Muscle of leg (tissue), 11 donors: ENCODE measurements around the gene EPB41. TPM values are rescaled to one million over a fixed set of nuclear protein-coding genes. Genes with fewer than 3 reads are reported as not detected.

Experiments
- DNase-seq: peaks from one replicate; pipeline ENCODE4 v3.0.0; 2013
- H3K27ac ChIP-seq: one replicate; pipeline ENCODE4 v1.5.1; 2013; ENCODE audit warnings: mild to moderate bottlenecking, low read length, control low read depth
- H3K27me3 ChIP-seq: one replicate; pipeline ENCODE4 v1.6.1; 2013; ENCODE audit warnings: low read length; ENCODE audit not compliant: control insufficient read depth, insufficient read depth
- H3K36me3 ChIP-seq: one replicate; pipeline ENCODE4 v1.6.1; 2013; ENCODE audit warnings: low read length; ENCODE audit not compliant: control insufficient read depth, insufficient read depth
- H3K4me1 ChIP-seq: one replicate; pipeline ENCODE4 v1.6.1; 2013; ENCODE audit warnings: low read length; ENCODE audit not compliant: control insufficient read depth, insufficient read depth
- H3K4me3 ChIP-seq: one replicate; pipeline ENCODE4 v1.5.1; 2013; ENCODE audit warnings: low read length, control low read depth
- H3K9me3 ChIP-seq: replicated peaks from 2 replicates; pipeline ENCODE4 v1.6.1; 2013; ENCODE audit warnings: low read depth, low read length; ENCODE audit not compliant: control insufficient read depth
- WGBS: methylation state at CpG from one replicate; pipeline ENCODE4 v1.1.5; 2013; ENCODE audit warnings: missing lambda C conversion rate; ENCODE audit not compliant: insufficient coverage; 5-methylcytosine and 5-hydroxymethylcytosine counted together
- polyA plus RNA-seq, 8 donors: library from polyadenylated mRNA; unstranded; fragments of 120-200 nt; gene quantifications; one replicate each; pipeline versions ENCODE4 v1.2.1 to v1.2.3, GENCODE V29; 2013; ENCODE audit warnings: inconsistent platforms in 1 of 8, low replicate concordance in 1 of 8; ENCODE audit not compliant: insufficient read length in 8 of 8, insufficient read depth in 1 of 8
- total RNA-seq: library from RNA; stranded (reverse); fragments of 120-200 nt; gene quantifications from one replicate; pipeline ENCODE4 v1.2.4, GENCODE V29; 2013

The EPB41 gene
- total and polyA plus RNA-seq, 9 donors = 7.2 to 14.3 (median 9.5) TPM

GRCh38 chr1:29002792-29003191 lies 88.4 kb downstream of the EPB41 start:
- no peak for DNase-seq
- H3K9me3 ChIP-seq = no peaks in the 10 kb centered on the region
- no peak overlapping the region for H3K4me3 ChIP-seq
- no peak overlapping the region for H3K27ac ChIP-seq
- no peaks in the 10 kb centered on the region for H3K27me3 ChIP-seq
- no peaks in the 10 kb centered on the region for H3K4me1 ChIP-seq
- H3K36me3 ChIP-seq = no peaks in the 10 kb centered on the region

- Histone ChIP-seq H3K4me3 (no peak overlapping the region), H3K27ac (no peak overlapping the region), H3K4me1 (no peaks in the 10 kb centered on the region), H3K36me3 (no peaks in the 10 kb centered on the region), H3K27me3 (no peaks in the 10 kb centered on the region), H3K9me3 (no peaks in the 10 kb centered on the region)
- no peak for DNase-seq
- WGBS = no CpG with 5 or more reads among the region's 1 CpG
Measured at GRCh38 chr1:29004288-29004687, 89.9 kb downstream of the EPB41 start.

- DNase-seq = no peak
- Histone ChIP-seq H3K9me3 (no peaks in the 10 kb centered on the region), H3K4me3 (no peak overlapping the region), H3K4me1 (no peaks in the 10 kb centered on the region), H3K27me3 (no peaks in the 10 kb centered on the region), H3K36me3 (no peaks in the 10 kb centered on the region), H3K27ac (no peak overlapping the region)
- WGBS = no CpG with 5 or more reads among the region's 3 CpGs
Measured at GRCh38 chr1:29004798-29005197, 90.4 kb downstream of the EPB41 start.

GRCh38 chr1:29011775-29012174 lies 97.4 kb downstream of the EPB41 start:
- no peak for DNase-seq
- 40% methylated on average over 1 of the region's 3 CpGs for WGBS
- H3K4me1 ChIP-seq = no peaks in the 10 kb centered on the region
- H3K4me3 ChIP-seq = no peak overlapping the region
- H3K27me3 ChIP-seq = no peaks in the 10 kb centered on the region
- H3K36me3 ChIP-seq = no peaks in the 10 kb centered on the region
- no peak overlapping the region for H3K27ac ChIP-seq
- no peaks in the 10 kb centered on the region for H3K9me3 ChIP-seq

- no peaks in the 10 kb centered on the region for H3K36me3 ChIP-seq
Measured at GRCh38 chr1:29017235-29017634, 102.9 kb downstream of the EPB41 start.

GRCh38 chr1:29017975-29018712 lies 103.8 kb downstream of the EPB41 start:
- no peak overlapping the region for H3K4me3 ChIP-seq
- no peak for DNase-seq
- H3K27me3 ChIP-seq = no peaks in the 10 kb centered on the region
- no peaks in the 10 kb centered on the region for H3K4me1 ChIP-seq
- H3K27ac ChIP-seq = no peak overlapping the region
- no peaks in the 10 kb centered on the region for H3K9me3 ChIP-seq
- H3K36me3 ChIP-seq = no peaks in the 10 kb centered on the region
- WGBS = 96% methylated on average over 3 of the region's 8 CpGs

More at GRCh38 chr1:29017235-29017634, 102.9 kb downstream of the EPB41 start:
- 83% methylated on average over 3 of the region's 5 CpGs for WGBS
- H3K4me1 ChIP-seq = no peaks in the 10 kb centered on the region
- no peak overlapping the region for H3K4me3 ChIP-seq
- DNase-seq = no peak
- H3K27ac ChIP-seq = no peak overlapping the region
- H3K9me3 ChIP-seq = no peaks in the 10 kb centered on the region
- no peaks in the 10 kb centered on the region for H3K27me3 ChIP-seq

- WGBS = 100% methylated on average over 1 of the region's 3 CpGs
- Histone ChIP-seq H3K4me3 (no peak overlapping the region), H3K36me3 (no peaks in the 10 kb centered on the region), H3K9me3 (no peaks in the 10 kb centered on the region), H3K4me1 (no peaks in the 10 kb centered on the region), H3K27me3 (no peaks in the 10 kb centered on the region), H3K27ac (no peak overlapping the region)
- no peak for DNase-seq
Measured at GRCh38 chr1:29022620-29023019, 108.3 kb downstream of the EPB41 start.

GRCh38 chr1:29029667-29030066 lies 115.3 kb downstream of the EPB41 start:
- H3K36me3 ChIP-seq = no peaks in the 10 kb centered on the region
- no peak overlapping the region for H3K4me3 ChIP-seq
- no peak for DNase-seq
- no peaks in the 10 kb centered on the region for H3K4me1 ChIP-seq
- H3K27me3 ChIP-seq = no peaks in the 10 kb centered on the region
- no CpG with 5 or more reads among the region's 4 CpGs for WGBS
- H3K27ac ChIP-seq = no peak overlapping the region
- no peaks in the 10 kb centered on the region for H3K9me3 ChIP-seq

GRCh38 chr1:29032841-29033240 lies 118.5 kb downstream of the EPB41 start:
- H3K36me3 ChIP-seq = no peaks in the 10 kb centered on the region
- no peaks in the 10 kb centered on the region for H3K4me1 ChIP-seq
- DNase-seq = no peak
- no peak overlapping the region for H3K27ac ChIP-seq
- no peaks in the 10 kb centered on the region for H3K9me3 ChIP-seq
- H3K27me3 ChIP-seq = no peaks in the 10 kb centered on the region
- H3K4me3 ChIP-seq = no peak overlapping the region
- no CpG with 5 or more reads among the region's 4 CpGs for WGBS

GRCh38 chr1:29033829-29034466 lies 119.6 kb downstream of the EPB41 start:
- H3K36me3 ChIP-seq = no peaks in the 10 kb centered on the region
- peak; percentile 64 for DNase-seq
- no peaks in the 10 kb centered on the region for H3K4me1 ChIP-seq
- no peaks in the 10 kb centered on the region for H3K27me3 ChIP-seq
- H3K9me3 ChIP-seq = no peaks in the 10 kb centered on the region
- H3K27ac ChIP-seq = no peak overlapping the region
- H3K4me3 ChIP-seq = no peak overlapping the region
- no CpG with 5 or more reads among the region's 1 CpG for WGBS
